ENCODE measurements around the gene DOK5. TPM values are rescaled to one million over a fixed set of nuclear protein-coding genes. Genes with fewer than 3 reads are reported as not detected.

Gene DOK5
- total RNA-seq, 1 donor from 2014 or later = 236 TPM

- no peak for DNase-seq (ENCODE audit: low spot score in 2 of 2)
- no peak for FAIRE-seq
These were observed 164.5 kb downstream of the DOK5 start for GRCh38 chr20:54639941-54640340.

- DNase-seq (ENCODE audit: low spot score in 2 of 2) = no peak
- FAIRE-seq = peak; percentile 37
These were observed 165.4 kb downstream of the DOK5 start for GRCh38 chr20:54640800-54641199.

- FAIRE-seq (no peak), DNase-seq (ENCODE audit: low spot score in 2 of 2) (no peak)
These were observed 167.7 kb downstream of the DOK5 start for GRCh38 chr20:54642864-54643667.

- FAIRE-seq = no peak
These were observed 168.4 kb downstream of the DOK5 start for GRCh38 chr20:54643761-54644160.

GRCh38 chr20:54645445-54646155 is 170.2 kb downstream of the DOK5 start:
- FAIRE-seq = no peak
- DNase-seq (ENCODE audit: low spot score in 2 of 2) = no peak

More at GRCh38 chr20:54643761-54644160, 168.4 kb downstream of the DOK5 start:
- no peak for DNase-seq (ENCODE audit: low spot score in 2 of 2)

GRCh38 chr20:54646156-54646517 is 170.7 kb downstream of the DOK5 start:
- no peak for FAIRE-seq

GRCh38 chr20:54648421-54649142 is 173.2 kb downstream of the DOK5 start:
- DNase-seq (ENCODE audit: low spot score in 2 of 2) = no peak
- no peak for FAIRE-seq

More at GRCh38 chr20:54646156-54646517, 170.7 kb downstream of the DOK5 start:
- no peak for DNase-seq (ENCODE audit: low spot score in 2 of 2)

GRCh38 chr20:54649511-54649962 is 174.1 kb downstream of the DOK5 start:
- no peak for FAIRE-seq
- DNase-seq (ENCODE audit: low spot score in 2 of 2) = peak; percentile 38 to 47

GRCh38 chr20:54650052-54650719 is 174.8 kb downstream of the DOK5 start:
- FAIRE-seq (no peak), DNase-seq (ENCODE audit: low spot score in 2 of 2) (no peak)

- FAIRE-seq (no peak), DNase-seq (ENCODE audit: low spot score in 2 of 2) (no peak)
These were observed 175.9 kb downstream of the DOK5 start for GRCh38 chr20:54651252-54651651.

- no peak for DNase-seq (ENCODE audit: low spot score in 2 of 2)
These were observed 179.1 kb downstream of the DOK5 start for GRCh38 chr20:54654450-54654849.

GRCh38 chr20:54657268-54657826 is 182.0 kb downstream of the DOK5 start:
- no peak for FAIRE-seq

More at GRCh38 chr20:54654450-54654849, 179.1 kb downstream of the DOK5 start:
- FAIRE-seq = no peak

GRCh38 chr20:54658525-54658924 is 183.1 kb downstream of the DOK5 start:
- FAIRE-seq (no peak), DNase-seq (ENCODE audit: low spot score in 2 of 2) (no peak)

More at GRCh38 chr20:54657268-54657826, 182.0 kb downstream of the DOK5 start:
- DNase-seq (ENCODE audit: low spot score in 2 of 2) = no peak

GRCh38 chr20:54661265-54661664 is 185.9 kb downstream of the DOK5 start:
- FAIRE-seq = no peak
- DNase-seq (ENCODE audit: low spot score in 2 of 2) = no peak

GRCh38 chr20:54661880-54662465 is 186.6 kb downstream of the DOK5 start:
- DNase-seq (ENCODE audit: low spot score in 2 of 2) = no peak
- no peak for FAIRE-seq

- FAIRE-seq (no peak), DNase-seq (ENCODE audit: low spot score in 2 of 2) (no peak)
These were observed 190.4 kb downstream of the DOK5 start for GRCh38 chr20:54665812-54666211.

GRCh38 chr20:54668271-54669039 is 193.1 kb downstream of the DOK5 start:
- DNase-seq (ENCODE audit: low spot score in 2 of 2) (no peak), FAIRE-seq (no peak)

- FAIRE-seq (no peak), DNase-seq (ENCODE audit: low spot score in 2 of 2) (no peak)
These were observed 193.6 kb downstream of the DOK5 start for GRCh38 chr20:54669040-54669363.

GRCh38 chr20:54678253-54678652 is 202.9 kb downstream of the DOK5 start:
- no peak for DNase-seq (ENCODE audit: low spot score in 2 of 2)
- FAIRE-seq = no peak
